Colonic mucosa (tissue), 4 donors: ENCODE results near the gene AQP11. TPM values are rescaled to one million over a fixed set of nuclear protein-coding genes. Genes with fewer than 3 reads are reported as not detected.

Source experiments
- DNase-seq: peaks from one replicate; pipeline ENCODE4 v3.0.0-alpha.2; 2020
- H3K27ac ChIP-seq: fragments of 200-600 bp; one replicate; pipeline ENCODE4 v1.8.0; 2021
- H3K27me3 ChIP-seq: fragments of 200-600 bp; one replicate; pipeline ENCODE4 v1.8.0; 2021
- H3K36me3 ChIP-seq: fragments of 200-600 bp; one replicate; pipeline ENCODE4 v1.8.0; 2021
- H3K4me1 ChIP-seq: fragments of 200-600 bp; one replicate; pipeline ENCODE4 v1.8.0; 2021; ENCODE audit warnings: mild to moderate bottlenecking
- H3K4me3 ChIP-seq: fragments of 200-600 bp; one replicate; pipeline ENCODE4 v1.8.0; 2021
- H3K9ac ChIP-seq, 2 donors: one replicate each; pipeline ENCODE4 v1.7.0; 2013; ENCODE audit warnings: control low read depth in 2 of 2, low read depth in 2 of 2, low read length in 2 of 2
- H3K9me3 ChIP-seq: fragments of 200-600 bp; one replicate; pipeline ENCODE4 v1.8.0; 2021
- CTCF ChIP-seq: fragments of 200-600 bp; IDR thresholded peaks from one replicate; pipeline ENCODE4 v1.8.0; 2022; ENCODE audit warnings: antibody characterized with exemption, mild to moderate bottlenecking
- intact Hi-C: fragments of 100-400 bp; cut with DNase I; formaldehyde crosslinking; loops from one replicate; pipeline ENCODE4 v1.14.1; 2022
- total RNA-seq, 2 donors: library from RNA; stranded (reverse); fragmentation: NEBNext Ultra II Directional in 1 of 2; extraction: Animal tissue kit (Norgen Biotek cat#: 25700) in 1 of 2; gene quantifications; one replicate each; pipeline ENCODE4 v1.2.1, GENCODE V29; 2021
- donor health status: healthy.
- donor health status: DM: no; HTN: no; CAD: no.
- donor health status: DM: no; HTN: no; CAD: no.

The AQP11 gene
- total RNA-seq, 2 donors from 2014 or later = 4.3 to 5.4 TPM

- Histone ChIP-seq H3K9me3 (no peaks in the 10 kb centered on the region), H3K4me1 (peaks cover 7% of the 10 kb centered on the region), H3K27me3 (no peaks in the 10 kb centered on the region), H3K27ac (peak within 1 kb of the TSS; percentile 26), H3K9ac (peak within 1 kb of the TSS; percentile 65 to 86), H3K4me3 (peak within 1 kb of the TSS; percentile 59), H3K36me3 (no peaks in the 10 kb centered on the region)
- intact Hi-C loops = no loop called here
- no peak for TF ChIP-seq CTCF
- DNase-seq = peak; percentile 93
Observed at GRCh38 chr11:77637345-77638165, 47.8 kb downstream of the AQP11 start, which contains the start of gene CLNS1A. TSS of gene CLNS1A (minus strand) at chr11:77637794. CDS start at chr11:77637714, 80 bp downstream.

GRCh38 chr11:77642228-77642627, 52.5 kb downstream of the AQP11 start:
- no peak overlapping the region for H3K4me3 ChIP-seq
- H3K27me3 ChIP-seq = no peaks in the 10 kb centered on the region
- no peaks in the 10 kb centered on the region for H3K9me3 ChIP-seq
- intact Hi-C loops = no loop called here
- no peaks in the 10 kb centered on the region for H3K4me1 ChIP-seq
- TF ChIP-seq CTCF = no peak
- DNase-seq = no peak
- no peaks in the 10 kb centered on the region for H3K36me3 ChIP-seq
- no peak overlapping the region for H3K27ac ChIP-seq
- no peak overlapping the region for H3K9ac ChIP-seq

- H3K9ac ChIP-seq = no peak overlapping the region
- no peaks in the 10 kb centered on the region for H3K9me3 ChIP-seq
- DNase-seq = no peak
- no peaks in the 10 kb centered on the region for H3K27me3 ChIP-seq
- TF ChIP-seq CTCF = no peak
- intact Hi-C loops = no loop called here
- H3K4me1 ChIP-seq = no peaks in the 10 kb centered on the region
- H3K36me3 ChIP-seq = no peaks in the 10 kb centered on the region
- H3K4me3 ChIP-seq = no peak overlapping the region
- H3K27ac ChIP-seq = no peak overlapping the region
Observed at GRCh38 chr11:77644887-77645286, 55.1 kb downstream of the AQP11 start.

GRCh38 chr11:77647654-77648305, 58.0 kb downstream of the AQP11 start:
- H3K36me3 ChIP-seq = no peaks in the 10 kb centered on the region
- no peaks in the 10 kb centered on the region for H3K4me1 ChIP-seq
- no peak overlapping the region for H3K9ac ChIP-seq
- H3K27me3 ChIP-seq = no peaks in the 10 kb centered on the region
- H3K27ac ChIP-seq = no peak overlapping the region
- DNase-seq = no peak
- intact Hi-C loops = no loop called here
- no peak for TF ChIP-seq CTCF
- H3K4me3 ChIP-seq = no peak overlapping the region
- H3K9me3 ChIP-seq = no peaks in the 10 kb centered on the region

- H3K27ac ChIP-seq = no peak overlapping the region
Observed at GRCh38 chr11:77650123-77650522, 60.4 kb downstream of the AQP11 start.

More at GRCh38 chr11:77650123-77650522, 60.4 kb downstream of the AQP11 start:
- Histone ChIP-seq H3K4me1 (no peaks in the 10 kb centered on the region), H3K36me3 (no peaks in the 10 kb centered on the region), H3K9me3 (no peaks in the 10 kb centered on the region), H3K4me3 (no peak overlapping the region), H3K27me3 (no peaks in the 10 kb centered on the region), H3K9ac (no peak overlapping the region)
- TF ChIP-seq CTCF = no peak
- DNase-seq = no peak
- intact Hi-C loops = no loop called here
